ENCODE results near the gene PRDX5. TPM values are rescaled to one million over a fixed set of nuclear protein-coding genes. Genes with fewer than 3 reads are reported as not detected.

The PRDX5 gene
- total and polyA plus RNA-seq, 9 of the 15 experiments (the other 6 are each of a cell fraction or from before 2014, with no cell fraction given), result 40.8 to 327 (median 204) TPM

- TF ChIP-seq, protein P1, sequence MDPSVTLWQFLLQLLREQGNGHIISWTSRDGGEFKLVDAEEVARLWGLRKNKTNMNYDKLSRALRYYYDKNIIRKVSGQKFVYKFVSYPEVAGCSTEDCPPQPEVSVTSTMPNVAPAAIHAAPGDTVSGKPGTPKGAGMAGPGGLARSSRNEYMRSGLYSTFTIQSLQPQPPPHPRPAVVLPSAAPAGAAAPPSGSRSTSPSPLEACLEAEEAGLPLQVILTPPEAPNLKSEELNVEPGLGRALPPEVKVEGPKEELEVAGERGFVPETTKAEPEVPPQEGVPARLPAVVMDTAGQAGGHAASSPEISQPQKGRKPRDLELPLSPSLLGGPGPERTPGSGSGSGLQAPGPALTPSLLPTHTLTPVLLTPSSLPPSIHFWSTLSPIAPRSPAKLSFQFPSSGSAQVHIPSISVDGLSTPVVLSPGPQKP (CRISPR knock-in tag; IDR thresholded peaks at IDR 0.05), result no peak
- TF ChIP-seq MECOM (CRISPR knock-in tag; IDR thresholded peaks at IDR 0.05) (0 out of 2 replicates have a peak, but pooled peaks have one; percentile 4), ZNF121 (CRISPR knock-in tag; conservative IDR thresholded peaks at IDR 0.05) (no peak), XRCC3 (IDR thresholded peaks at IDR 0.05) (no peak), CEBPZ (IDR thresholded peaks at IDR 0.05; ENCODE audit: borderline replicate concordance, low read depth, low read length) (no peak), MGA (IDR thresholded peaks at IDR 0.05) (peak; percentile 66), ZNF165 (CRISPR knock-in tag; IDR thresholded peaks at IDR 0.05; ENCODE audit: borderline replicate concordance) (no peak), VEZF1 (CRISPR knock-in tag; IDR thresholded peaks at IDR 0.05) (no peak), HSF4 (CRISPR knock-in tag; IDR thresholded peaks at IDR 0.05; ENCODE audit: borderline replicate concordance) (no peak)
These were observed 13.4 kb upstream of the PRDX5 start (continued) for GRCh38 chr11:64304316-64305072.
